DND-41 (cell line): ENCODE data around the gene COA6.

Experiments used
- CTCF ChIP-seq: IDR thresholded peaks from 2 replicates; pipeline ENCODE4 v1.5.1; 2012; ENCODE audit warnings: borderline replicate concordance, low read length, moderate library complexity, mild to moderate bottlenecking; ENCODE audit not compliant: poor library complexity, severe bottlenecking; ENCODE audit errors: extremely low read depth
- EZH2 ChIP-seq: IDR thresholded peaks from 3 replicates; pipeline ENCODE4 v1.6.1; 2012; ENCODE audit warnings: borderline replicate concordance, low read depth, mild to moderate bottlenecking, moderate library complexity, low read length, inconsistent platforms; ENCODE audit not compliant: severe bottlenecking

GRCh38 chr1:234368320-234369032, 4.8 kb upstream of the COA6 start:
- TF ChIP-seq CTCF (no peak), EZH2 (no peak)
